Lower leg skin (tissue), 3 donors: ENCODE data around the gene TADA2A.

Experiments
- POLR2A ChIP-seq, 2 donors: fragments of 450-650 bp; IDR thresholded peaks; one replicate each; pipeline ENCODE4 v1.6.1; 2016 to 2017; ENCODE audit warnings: antibody characterized with exemption in 2 of 2, mild to moderate bottlenecking in 1 of 2, moderate library complexity in 1 of 2
- TF ChIP-seq, protein P1 (sequence below), 3 donors: fragments of 450-650 bp; IDR thresholded peaks; one replicate each; pipeline ENCODE4 v1.5.1; 2016; ENCODE audit warnings: antibody characterized with exemption in 3 of 3, mild to moderate bottlenecking in 3 of 3, moderate library complexity in 2 of 3

DNA sequence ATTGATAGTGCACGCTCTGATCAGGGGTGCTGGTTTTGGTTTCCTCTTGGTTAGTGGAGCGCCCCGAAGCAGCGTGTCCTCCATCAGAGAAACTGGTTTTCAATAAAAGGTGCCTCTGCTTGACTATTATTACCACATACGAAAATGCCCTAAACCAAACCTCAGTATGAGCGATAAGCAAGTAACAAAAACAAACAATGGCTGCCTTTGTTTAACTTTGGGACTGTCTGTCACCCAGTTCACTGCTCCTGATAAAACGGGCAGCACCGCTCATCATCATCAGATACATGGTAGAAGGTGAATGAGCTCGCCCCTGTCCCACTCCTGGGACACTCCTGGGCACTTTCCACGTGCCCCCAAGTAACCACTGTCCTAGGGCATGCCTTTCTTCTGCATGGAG is 107.0 kb downstream of the TADA2A start:
- TF ChIP-seq POLR2A (IDR thresholded peaks at IDR 0.05): no peak
- TF ChIP-seq, protein P1, sequence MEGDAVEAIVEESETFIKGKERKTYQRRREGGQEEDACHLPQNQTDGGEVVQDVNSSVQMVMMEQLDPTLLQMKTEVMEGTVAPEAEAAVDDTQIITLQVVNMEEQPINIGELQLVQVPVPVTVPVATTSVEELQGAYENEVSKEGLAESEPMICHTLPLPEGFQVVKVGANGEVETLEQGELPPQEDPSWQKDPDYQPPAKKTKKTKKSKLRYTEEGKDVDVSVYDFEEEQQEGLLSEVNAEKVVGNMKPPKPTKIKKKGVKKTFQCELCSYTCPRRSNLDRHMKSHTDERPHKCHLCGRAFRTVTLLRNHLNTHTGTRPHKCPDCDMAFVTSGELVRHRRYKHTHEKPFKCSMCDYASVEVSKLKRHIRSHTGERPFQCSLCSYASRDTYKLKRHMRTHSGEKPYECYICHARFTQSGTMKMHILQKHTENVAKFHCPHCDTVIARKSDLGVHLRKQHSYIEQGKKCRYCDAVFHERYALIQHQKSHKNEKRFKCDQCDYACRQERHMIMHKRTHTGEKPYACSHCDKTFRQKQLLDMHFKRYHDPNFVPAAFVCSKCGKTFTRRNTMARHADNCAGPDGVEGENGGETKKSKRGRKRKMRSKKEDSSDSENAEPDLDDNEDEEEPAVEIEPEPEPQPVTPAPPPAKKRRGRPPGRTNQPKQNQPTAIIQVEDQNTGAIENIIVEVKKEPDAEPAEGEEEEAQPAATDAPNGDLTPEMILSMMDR (IDR thresholded peaks at IDR 0.05): no peak
